Glutamatergic neuron (in vitro differentiated cells): Measurements from ENCODE around the gene RHBDF1. TPM values are rescaled to one million over a fixed set of nuclear protein-coding genes. Genes with fewer than 3 reads are reported as not detected.

ENCODE experiments used
- DNase-seq: peaks from one replicate; pipeline ENCODE4 v3.0.0; 2022
- H3K27ac Mint-ChIP-seq: one replicate; pipeline ENCODE4 v1.8.0; 2020; ENCODE audit warnings: mild to moderate bottlenecking, mixed read lengths, inconsistent platforms; ENCODE audit not compliant: unreplicated experiment
- H3K27me3 Mint-ChIP-seq: one replicate; pipeline ENCODE4 v1.8.0; 2020; ENCODE audit warnings: mild to moderate bottlenecking, moderate library complexity, mixed read lengths, inconsistent platforms; ENCODE audit not compliant: unreplicated experiment
- H3K36me3 Mint-ChIP-seq: one replicate; pipeline ENCODE4 v1.8.0; 2020; ENCODE audit warnings: mild to moderate bottlenecking, mixed read lengths, inconsistent platforms; ENCODE audit not compliant: unreplicated experiment
- H3K4me1 Mint-ChIP-seq: one replicate; pipeline ENCODE4 v1.8.0; 2020; ENCODE audit warnings: mild to moderate bottlenecking, low read depth, mixed read lengths, inconsistent platforms; ENCODE audit not compliant: unreplicated experiment
- H3K4me3 Mint-ChIP-seq: one replicate; pipeline ENCODE4 v1.8.0; 2020; ENCODE audit warnings: mild to moderate bottlenecking, mixed read lengths, inconsistent platforms; ENCODE audit not compliant: unreplicated experiment
- H3K9me3 Mint-ChIP-seq: one replicate; pipeline ENCODE4 v1.8.0; 2020; ENCODE audit warnings: mild to moderate bottlenecking, moderate library complexity, mixed read lengths, inconsistent platforms; ENCODE audit not compliant: unreplicated experiment
- CTCF ChIP-seq: fragments of 200-600 bp; sonication (generic); IDR thresholded peaks from one replicate; pipeline ENCODE4 v1.5.0; 2021; ENCODE audit not compliant: partially characterized antibody, unreplicated experiment
- total RNA-seq: library from RNA; stranded (reverse); fragmentation: NEBNext Ultra II Directional; extraction: Animal tissue kit (Norgen Biotek cat#: 25700); gene quantifications from one replicate; pipeline ENCODE4 v1.2.1, GENCODE V29; 2021; ENCODE audit not compliant: unreplicated experiment

Gene RHBDF1
- total RNA-seq, 1 donor from 2014 or later, result 25.2 TPM

- peaks cover 2% of the 10 kb centered on the region for H3K4me1 Mint-ChIP-seq
- no peak for TF ChIP-seq CTCF
- no peak overlapping the region for H3K4me3 Mint-ChIP-seq
- no peak for DNase-seq
- peaks cover 8% of the 10 kb centered on the region for H3K27me3 Mint-ChIP-seq
- no peak overlapping the region for H3K27ac Mint-ChIP-seq
- peaks cover 2% of the 10 kb centered on the region for H3K9me3 Mint-ChIP-seq
- no peaks in the 10 kb centered on the region for H3K36me3 Mint-ChIP-seq
Measured at GRCh38 chr16:83060-83603, 10.7 kb upstream of the RHBDF1 start.

GRCh38 chr16:79151-80054 is 7.0 kb upstream of the RHBDF1 start:
- Mint-ChIP-seq H3K4me1 (peaks cover 2% of the 10 kb centered on the region), H3K4me3 (peak overlapping the region; percentile 94), H3K27ac (no peak overlapping the region), H3K36me3 (no peaks in the 10 kb centered on the region), H3K9me3 (peaks cover 2% of the 10 kb centered on the region), H3K27me3 (peaks cover 8% of the 10 kb centered on the region)
- no peak for DNase-seq
- TF ChIP-seq CTCF, result no peak

- peaks cover 7% of the 10 kb centered on the region for H3K27me3 Mint-ChIP-seq
- peaks cover 2% of the 10 kb centered on the region for H3K9me3 Mint-ChIP-seq
- peaks cover 2% of the 10 kb centered on the region for H3K4me1 Mint-ChIP-seq
- TF ChIP-seq CTCF, result no peak
- peak overlapping the region; percentile 43 for H3K27ac Mint-ChIP-seq
- H3K36me3 Mint-ChIP-seq, result no peaks in the 10 kb centered on the region
- no peak for DNase-seq
- peak overlapping the region; percentile 94 for H3K4me3 Mint-ChIP-seq
Measured at GRCh38 chr16:78444-79150, 6.2 kb upstream of the RHBDF1 start.

- H3K36me3 Mint-ChIP-seq, result no peaks in the 10 kb centered on the region
- peaks cover 7% of the 10 kb centered on the region for H3K27me3 Mint-ChIP-seq
- H3K4me1 Mint-ChIP-seq, result peaks cover 4% of the 10 kb centered on the region
- peaks cover 2% of the 10 kb centered on the region for H3K9me3 Mint-ChIP-seq
- peak; percentile 82 for DNase-seq
- H3K27ac Mint-ChIP-seq, result peak within 1 kb of the TSS; percentile 43
- TF ChIP-seq CTCF, result no peak
- peak within 1 kb of the TSS; percentile 94 for H3K4me3 Mint-ChIP-seq
Measured at GRCh38 chr16:77807-78443, 5.5 kb upstream of the RHBDF1 start, which contains the start of gene MPG. MPG (plus strand) TSS chr16:78225; CDS start chr16:78310, 85 bp downstream.
